Spleen (tissue), 7 donors: ENCODE measurements around the gene SYNRG.

ENCODE experiments used
- POLR2A ChIP-seq, 3 donors: fragments of 450-650 bp; IDR thresholded peaks; one replicate each; pipeline ENCODE4 v1.5.1; 2017; ENCODE audit warnings: antibody characterized with exemption in 3 of 3, mild to moderate bottlenecking in 1 of 3
- TF ChIP-seq, protein P1 (sequence below), 11 experiments: fragments of 200-600 bp in 7 of 11; fragments of 450-650 bp in 4 of 11; sonication (generic) in 4 of 11; IDR thresholded peaks in 8 of 11; conservative IDR thresholded peaks in 3 of 11; 1 replicate in 7 of 11; 2 replicates in 4 of 11; pipeline versions ENCODE4 v1.4.0 to v1.8.0; 2016 to 2021; ENCODE audit warnings: antibody characterized with exemption in 11 of 11, inconsistent platforms in 4 of 11, mild to moderate bottlenecking in 1 of 11
- donor health status: DM: no; HTN: no; CAD: no; lungs with moderate emphysema.
- donor health status: DM: no; HTN: no; CAD: no.
- donor health status: DM: no; HTN: no; CAD: no.

DNA sequence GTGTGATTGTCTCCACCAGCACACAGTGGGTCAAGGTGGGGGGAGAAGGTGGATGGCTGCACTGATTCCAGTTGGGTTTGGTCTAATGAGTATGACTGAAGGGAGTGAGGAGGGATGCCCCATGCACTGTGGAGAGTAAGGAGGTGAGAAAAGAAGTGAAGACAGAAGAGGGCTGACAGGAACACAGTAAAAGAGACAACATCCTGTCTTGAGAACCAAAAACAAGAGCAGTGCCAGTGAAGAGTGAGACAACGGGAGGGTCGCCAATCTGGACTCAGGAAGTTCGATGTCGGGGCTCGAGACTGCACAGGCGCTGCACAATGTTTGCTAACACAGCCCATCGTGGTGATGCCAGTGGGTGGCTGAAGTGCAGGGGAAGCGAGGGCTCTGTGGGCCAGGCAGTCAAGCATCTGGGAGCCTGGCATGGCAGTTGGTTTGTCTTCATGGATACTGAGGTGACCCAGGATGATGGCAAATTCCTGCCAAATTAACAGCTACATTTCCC is 85.5 kb downstream of the SYNRG start:
- TF ChIP-seq POLR2A (IDR thresholded peaks at IDR 0.05), result no peak
- TF ChIP-seq, protein P1, sequence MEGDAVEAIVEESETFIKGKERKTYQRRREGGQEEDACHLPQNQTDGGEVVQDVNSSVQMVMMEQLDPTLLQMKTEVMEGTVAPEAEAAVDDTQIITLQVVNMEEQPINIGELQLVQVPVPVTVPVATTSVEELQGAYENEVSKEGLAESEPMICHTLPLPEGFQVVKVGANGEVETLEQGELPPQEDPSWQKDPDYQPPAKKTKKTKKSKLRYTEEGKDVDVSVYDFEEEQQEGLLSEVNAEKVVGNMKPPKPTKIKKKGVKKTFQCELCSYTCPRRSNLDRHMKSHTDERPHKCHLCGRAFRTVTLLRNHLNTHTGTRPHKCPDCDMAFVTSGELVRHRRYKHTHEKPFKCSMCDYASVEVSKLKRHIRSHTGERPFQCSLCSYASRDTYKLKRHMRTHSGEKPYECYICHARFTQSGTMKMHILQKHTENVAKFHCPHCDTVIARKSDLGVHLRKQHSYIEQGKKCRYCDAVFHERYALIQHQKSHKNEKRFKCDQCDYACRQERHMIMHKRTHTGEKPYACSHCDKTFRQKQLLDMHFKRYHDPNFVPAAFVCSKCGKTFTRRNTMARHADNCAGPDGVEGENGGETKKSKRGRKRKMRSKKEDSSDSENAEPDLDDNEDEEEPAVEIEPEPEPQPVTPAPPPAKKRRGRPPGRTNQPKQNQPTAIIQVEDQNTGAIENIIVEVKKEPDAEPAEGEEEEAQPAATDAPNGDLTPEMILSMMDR (IDR thresholded peaks at IDR 0.05 in 8 of 11, conservative IDR thresholded peaks at IDR 0.05 in 3 of 11), result no peak
